MM.1S (cell line): ENCODE data around the gene EPB42.
"Not testable (repeated sequence)": the region's sequence is repeated elsewhere in the genome, so short reads cannot be mapped to it uniquely, and the experiment has no call there.

Source experiments
- EZH2 ChIP-seq: fragments of 300-600 bp; sonication (generic); optimal IDR thresholded peaks from 2 replicates; pipeline ENCODE3; 2017; ENCODE audit warnings: low read depth, mild to moderate bottlenecking, antibody characterized with exemption, low read length, mixed read lengths
- TF ChIP-seq, protein P1 (sequence below): fragments of 300-600 bp; sonication (generic); IDR thresholded peaks from 2 replicates; pipeline ENCODE4 v1.5.1; 2016; ENCODE audit warnings: antibody characterized with exemption, low read length, mixed read lengths

- not testable (repeated sequence) for TF ChIP-seq EZH2
- TF ChIP-seq, protein P1, sequence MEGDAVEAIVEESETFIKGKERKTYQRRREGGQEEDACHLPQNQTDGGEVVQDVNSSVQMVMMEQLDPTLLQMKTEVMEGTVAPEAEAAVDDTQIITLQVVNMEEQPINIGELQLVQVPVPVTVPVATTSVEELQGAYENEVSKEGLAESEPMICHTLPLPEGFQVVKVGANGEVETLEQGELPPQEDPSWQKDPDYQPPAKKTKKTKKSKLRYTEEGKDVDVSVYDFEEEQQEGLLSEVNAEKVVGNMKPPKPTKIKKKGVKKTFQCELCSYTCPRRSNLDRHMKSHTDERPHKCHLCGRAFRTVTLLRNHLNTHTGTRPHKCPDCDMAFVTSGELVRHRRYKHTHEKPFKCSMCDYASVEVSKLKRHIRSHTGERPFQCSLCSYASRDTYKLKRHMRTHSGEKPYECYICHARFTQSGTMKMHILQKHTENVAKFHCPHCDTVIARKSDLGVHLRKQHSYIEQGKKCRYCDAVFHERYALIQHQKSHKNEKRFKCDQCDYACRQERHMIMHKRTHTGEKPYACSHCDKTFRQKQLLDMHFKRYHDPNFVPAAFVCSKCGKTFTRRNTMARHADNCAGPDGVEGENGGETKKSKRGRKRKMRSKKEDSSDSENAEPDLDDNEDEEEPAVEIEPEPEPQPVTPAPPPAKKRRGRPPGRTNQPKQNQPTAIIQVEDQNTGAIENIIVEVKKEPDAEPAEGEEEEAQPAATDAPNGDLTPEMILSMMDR = not testable (repeated sequence)
These were observed 45.0 kb downstream of the EPB42 start for GRCh38 chr15:43175656-43176309.
